22Rv1 (cell line): Measurements from ENCODE around the gene KNDC1.

Experiments
- H3K27ac ChIP-seq: fragments of 450-650 bp; 2 replicates; pipeline ENCODE4 v1.5.1; 2017
- CTCF ChIP-seq: fragments of 450-650 bp; IDR thresholded peaks from 2 replicates; pipeline ENCODE4 v1.5.1; 2017; ENCODE audit warnings: mild to moderate bottlenecking
- ZFX ChIP-seq: fragments of 450-650 bp; IDR thresholded peaks from 2 replicates; pipeline ENCODE4 v1.6.1; 2017; ENCODE audit warnings: antibody characterized with exemption, borderline replicate concordance

The KNDC1 gene

GRCh38 chr10:133255323-133255722 is 95.3 kb downstream of the KNDC1 start:
- no peak overlapping the region for H3K27ac ChIP-seq
- no peak for TF ChIP-seq ZFX
- TF ChIP-seq CTCF, result no peak

- no peak for TF ChIP-seq ZFX
- TF ChIP-seq CTCF, result peak; percentile 89
- no peak overlapping the region for H3K27ac ChIP-seq
Measured at GRCh38 chr10:133257489-133258065, 97.6 kb downstream of the KNDC1 start.

- no peak overlapping the region for H3K27ac ChIP-seq
Measured at GRCh38 chr10:133258066-133258817, 98.2 kb downstream of the KNDC1 start.

GRCh38 chr10:133258818-133259601 is 99.0 kb downstream of the KNDC1 start:
- no peak overlapping the region for H3K27ac ChIP-seq
- TF ChIP-seq CTCF (no peak), ZFX (no peak)

More at GRCh38 chr10:133258066-133258817, 98.2 kb downstream of the KNDC1 start:
- TF ChIP-seq CTCF (no peak), ZFX (no peak)

- no peak overlapping the region for H3K27ac ChIP-seq
Measured at GRCh38 chr10:133259602-133259989, 99.6 kb downstream of the KNDC1 start.

GRCh38 chr10:133260895-133261725 is 101.1 kb downstream of the KNDC1 start:
- peak overlapping the region; percentile 75 for H3K27ac ChIP-seq
- TF ChIP-seq ZFX, result no peak
- TF ChIP-seq CTCF, result no peak

More at GRCh38 chr10:133259602-133259989, 99.6 kb downstream of the KNDC1 start:
- no peak for TF ChIP-seq CTCF
